H1 (cell line): Measurements from ENCODE around the gene PCCA. TPM values are rescaled to one million over a fixed set of nuclear protein-coding genes. Genes with fewer than 3 reads are reported as not detected.

Source experiments
- CTCF ChIA-PET: fragments of 300-600 bp; sonication (Branson Sonifier 250); formaldehyde crosslinking; loops from one replicate; lab custom pipeline; 2021; ENCODE audit not compliant: partially characterized antibody; lab: Charles Lee
- POLR2A ChIA-PET: fragments of 300-600 bp; sonication (Branson Sonifier 250); formaldehyde crosslinking; loops from one replicate; lab custom pipeline; 2021; ENCODE audit warnings: inconsistent platforms; ENCODE audit not compliant: partially characterized antibody; lab: Charles Lee
- DNase-seq, 2 experiments: peaks; one replicate each; pipeline versions ENCODE4 v3.0.0 to v3.0.0-alpha.2; 2010 to 2022; ENCODE audit warnings: low spot score in 2 of 2, low read depth in 1 of 2, mixed read lengths in 1 of 2
- FAIRE-seq: peaks from 2 replicates; lab custom pipeline; 2011; peaks lifted over from hg19 to GRCh38; lab: Jason Lieb, UNC
- H2AFZ ChIP-seq: 2 replicates; pipeline ENCODE4 v1.8.1; 2012; ENCODE audit warnings: low read length, inconsistent platforms
- H2AK5ac ChIP-seq: 2 replicates; pipeline ENCODE4 v1.6.1; 2013; ENCODE audit warnings: low read depth, low read length
- H2BK120ac ChIP-seq: replicated peaks from 2 replicates; pipeline ENCODE3; 2013; ENCODE audit warnings: low read depth, low read length, inconsistent platforms
- H2BK12ac ChIP-seq: 2 replicates; pipeline ENCODE4 v1.6.1; 2013; ENCODE audit warnings: low read depth, low read length
- H2BK15ac ChIP-seq: 2 replicates; pipeline ENCODE4 v1.6.1; 2013; ENCODE audit warnings: low read length
- H2BK20ac ChIP-seq: 2 replicates; pipeline ENCODE4 v1.6.1; 2013; ENCODE audit warnings: low read length
- H2BK5ac ChIP-seq: 2 replicates; pipeline ENCODE4 v1.6.1; 2013; ENCODE audit warnings: low read depth, low read length
- H3K14ac ChIP-seq: 2 replicates; pipeline ENCODE4 v1.6.1; 2013; ENCODE audit warnings: inconsistent platforms; ENCODE audit not compliant: insufficient read length
- H3K18ac ChIP-seq: 2 replicates; pipeline ENCODE4 v1.6.1; 2013; ENCODE audit warnings: low read length; ENCODE audit errors: extremely low read depth
- H3K23ac ChIP-seq: 2 replicates; pipeline ENCODE4 v1.6.1; 2013; ENCODE audit warnings: inconsistent platforms; ENCODE audit not compliant: insufficient read length
- H3K23me2 ChIP-seq: 2 replicates; pipeline ENCODE4 v1.6.1; 2013; ENCODE audit warnings: low read depth, low read length
- H3K27ac ChIP-seq: 2 replicates; pipeline ENCODE4 v1.6.1; 2011; ENCODE audit warnings: low read depth, low read length, inconsistent platforms
- H3K27me3 ChIP-seq, 4 experiments: replicated peaks in 1 of 4; 1 replicate in 1 of 4; 2 replicates in 3 of 4; pipeline versions ENCODE4 v1.6.1 to v1.8.1; 2011 to 2013; ENCODE audit warnings: low read length in 3 of 4, mild to moderate bottlenecking in 3 of 4, inconsistent platforms in 2 of 4, mixed read lengths in 2 of 4, moderate library complexity in 1 of 4; ENCODE audit not compliant: control insufficient read depth in 3 of 4, insufficient read depth in 3 of 4; ENCODE audit errors: extremely low read depth in 1 of 4
- H3K36me3 ChIP-seq, 4 experiments: 2 replicates each; pipeline versions ENCODE4 v1.6.1 to v1.8.1; 2011 to 2013; ENCODE audit warnings: mild to moderate bottlenecking in 4 of 4, low read length in 3 of 4, moderate library complexity in 2 of 4, control low read depth in 1 of 4, inconsistent platforms in 1 of 4; ENCODE audit not compliant: insufficient read depth in 4 of 4, control insufficient read depth in 2 of 4
- H3K4ac ChIP-seq: replicated peaks from 2 replicates; pipeline ENCODE3; 2013; ENCODE audit warnings: low read length, low read depth, mixed read lengths, inconsistent platforms; ENCODE audit not compliant: insufficient read length
- H3K4me1 ChIP-seq, 4 experiments: replicated peaks in 1 of 4; 1 replicate in 1 of 4; 2 replicates in 3 of 4; pipeline versions ENCODE4 v1.6.1 to v1.8.1; 2011 to 2013; ENCODE audit warnings: low read length in 3 of 4, inconsistent platforms in 2 of 4, mixed read lengths in 1 of 4; ENCODE audit not compliant: insufficient read depth in 4 of 4, control insufficient read depth in 3 of 4
- H3K4me2 ChIP-seq, 2 experiments: 2 replicates each; pipeline versions ENCODE4 v1.6.1 to v1.8.1; 2011 to 2013; ENCODE audit warnings: low read depth in 2 of 2, low read length in 2 of 2, control low read depth in 1 of 2, inconsistent platforms in 1 of 2, mild to moderate bottlenecking in 1 of 2; ENCODE audit not compliant: insufficient read depth in 1 of 2
- H3K4me3 ChIP-seq, 4 experiments: fragments of 200-600, 300-600 bp in 1 of 4; sonication (generic), shearing (Covaris generic), sonication (Bioruptor Twin) in 1 of 4; 2 replicates each; pipeline versions ENCODE4 v1.5.1 to v1.8.1; 2011 to 2016; ENCODE audit warnings: low read length in 4 of 4, low read depth in 3 of 4, control low read depth in 2 of 4, inconsistent platforms in 2 of 4, mild to moderate bottlenecking in 2 of 4, mixed read lengths in 1 of 4, moderate library complexity in 1 of 4; ENCODE audit not compliant: insufficient read depth in 2 of 4; ENCODE audit errors: extremely low read depth in 1 of 4
- H3K56ac ChIP-seq: replicated peaks from 2 replicates; pipeline ENCODE3; 2013; ENCODE audit warnings: low read depth, mild to moderate bottlenecking, mixed read lengths, low read length, inconsistent platforms; ENCODE audit not compliant: insufficient read length
- H3K79me1 ChIP-seq: 2 replicates; pipeline ENCODE4 v1.6.1; 2013; ENCODE audit warnings: low read depth, low read length, control low read depth
- H3K79me2 ChIP-seq, 2 experiments: 2 replicates each; pipeline versions ENCODE4 v1.6.1 to v1.8.1; 2012 to 2013; ENCODE audit warnings: low read length in 2 of 2, mild to moderate bottlenecking in 2 of 2, inconsistent platforms in 1 of 2; ENCODE audit not compliant: insufficient read depth in 2 of 2, control insufficient read depth in 1 of 2
- H3K9ac ChIP-seq, 4 experiments: replicated peaks in 1 of 4; 1 replicate in 1 of 4; 2 replicates in 3 of 4; pipeline versions ENCODE4 v1.6.1 to v1.8.1; 2011 to 2013; ENCODE audit warnings: low read depth in 3 of 4, low read length in 3 of 4, control low read depth in 2 of 4, mild to moderate bottlenecking in 2 of 4, moderate library complexity in 2 of 4, inconsistent platforms in 1 of 4; ENCODE audit errors: extremely low read depth in 1 of 4
- H3K9me3 ChIP-seq, 2 experiments: 2 replicates each; pipeline versions ENCODE4 v1.6.1 to v1.8.1; 2012 to 2013; ENCODE audit warnings: mild to moderate bottlenecking in 2 of 2, moderate library complexity in 2 of 2, control low read depth in 1 of 2, inconsistent platforms in 1 of 2, low read depth in 1 of 2, low read length in 1 of 2, mixed read lengths in 1 of 2; ENCODE audit not compliant: insufficient read depth in 2 of 2
- H4K20me1 ChIP-seq, 2 experiments: replicated peaks in 1 of 2; 2 replicates each; pipeline versions ENCODE3 to v1.8.1; 2011 to 2013; ENCODE audit warnings: inconsistent platforms in 2 of 2, low read length in 2 of 2, mild to moderate bottlenecking in 1 of 2; ENCODE audit not compliant: insufficient read depth in 2 of 2, control insufficient read depth in 1 of 2
- H4K5ac ChIP-seq: 2 replicates; pipeline ENCODE4 v1.6.1; 2013; ENCODE audit warnings: low read length, low read depth, mixed read lengths, inconsistent platforms; ENCODE audit not compliant: insufficient read length
- H4K8ac ChIP-seq: 2 replicates; pipeline ENCODE4 v1.8.0; 2013; ENCODE audit warnings: mild to moderate bottlenecking, moderate library complexity, low read length, inconsistent platforms; ENCODE audit not compliant: insufficient read depth; ENCODE audit errors: extremely low read depth
- H4K91ac ChIP-seq: replicated peaks from 2 replicates; pipeline ENCODE3; 2013; ENCODE audit warnings: low read length, mixed read lengths, inconsistent platforms; ENCODE audit not compliant: insufficient read length
- ASH2L ChIP-seq: fragments of 200-600, 300-600 bp; sonication (generic); IDR thresholded peaks from one replicate; pipeline ENCODE4 v1.7.1; 2017; ENCODE audit warnings: low read length
- CHD2 ChIP-seq: IDR thresholded peaks from 2 replicates; pipeline ENCODE4 v1.6.1; 2012; ENCODE audit warnings: low read length, improper control_type of control experiment
- JUND ChIP-seq: IDR thresholded peaks from 2 replicates; pipeline ENCODE4 v1.6.1; 2011; ENCODE audit warnings: mild to moderate bottlenecking, improper control_type of control experiment, low read length
- MAFK ChIP-seq: IDR thresholded peaks from 2 replicates; pipeline ENCODE4 v1.6.1; 2012; ENCODE audit warnings: low read depth, mild to moderate bottlenecking, improper control_type of control experiment, low read length
- RBBP5 ChIP-seq: IDR thresholded peaks from 2 replicates; pipeline ENCODE4 v1.7.1; 2012; ENCODE audit warnings: low read depth, mild to moderate bottlenecking, inconsistent platforms, low read length, moderate library complexity, borderline replicate concordance
- TCF12 ChIP-seq: IDR thresholded peaks from 2 replicates; pipeline ENCODE4 v1.6.1; 2011; ENCODE audit warnings: low read depth, mild to moderate bottlenecking, low read length
- WGBS, 2 experiments: shearing (Covaris generic) in 1 of 2; methylation state at CpG; one replicate each; pipeline versions ENCODE4 v1.1.6 to v1.1.7; 2013 to 2015; ENCODE audit warnings: low lambda C conversion rate in 2 of 2, mixed read lengths in 2 of 2, inconsistent platforms in 1 of 2, low coverage in 1 of 2, missing lambda C conversion rate in 1 of 2; ENCODE audit not compliant: insufficient replicate concordance in 2 of 2, insufficient coverage in 1 of 2, insufficient read length in 1 of 2; ENCODE audit errors: extremely low coverage in 1 of 2, missing lambda C conversion rate in 1 of 2; 5-methylcytosine and 5-hydroxymethylcytosine counted together
- polyA plus RNA-seq, 7 experiments: library from polyadenylated mRNA; depleted of rRNA in 3 of 7; stranded (reverse) in 5 of 7; unstranded in 2 of 7; fragments of >200 nt in 5 of 7; fragments of 200-250 nt in 2 of 7; gene quantifications; 1 replicate in 5 of 7; 2 replicates in 1 of 7; 4 replicates in 1 of 7; pipeline versions ENCODE4 v1.2.1 to v1.2.3, GENCODE V29; 2011 to 2013; ENCODE audit warnings: missing spikeins in 2 of 7, mixed read lengths in 2 of 7
- total RNA-seq: library from RNA; stranded (reverse); fragmentation: NEBNext Ultra II Directional; extraction: Animal tissue kit (Norgen Biotek cat#: 25700); gene quantifications from 2 replicates; pipeline ENCODE4 v1.2.1, GENCODE V29; 2021

The PCCA gene
- total and polyA plus RNA-seq, 2 of the 8 experiments (the other 6 are each of a cell fraction or from before 2014, with no cell fraction given), result 18.4 to 49.8 TPM

GRCh38 chr13:100130092-100130491 is 41.2 kb downstream of the PCCA start:
- Histone ChIP-seq H2AFZ (no peak overlapping the region), H3K27me3 (no peaks in the 10 kb centered on the region), H3K9ac (no peak overlapping the region), H3K4me2 (peak overlapping the region in 1 of 2 experiments; percentile 46; a peak in 2 of 4 replicates), H3K14ac (no peak overlapping the region), H2BK12ac (peak overlapping the region; percentile 23; the same call in 1 of the 2 replicates), H3K18ac (no peak overlapping the region), H4K20me1 (peaks cover 0 to 2% of the 10 kb centered on the region in 2 experiments), H3K79me2 (peaks cover 0 to 22% of the 10 kb centered on the region in 2 experiments; a peak in 2 of 4 replicates), H3K36me3 (no peaks in the 10 kb centered on the region), H2BK120ac (no peak overlapping the region), H3K4me1 (peaks cover 2 to 5% (median 3%) of the 10 kb centered on the region in 4 experiments; a peak in 2 of 7 replicates), H3K9me3 (no peaks in the 10 kb centered on the region), H3K4me3 (no peak overlapping the region), H3K56ac (no peak overlapping the region), H3K23me2 (no peaks in the 10 kb centered on the region), H2BK5ac (no peak overlapping the region), H4K91ac (peak overlapping the region; percentile 47), H2AK5ac (no peak overlapping the region), H3K79me1 (no peaks in the 10 kb centered on the region; the same call in 1 of the 2 replicates), H3K4ac (no peak overlapping the region), H4K5ac (no peak overlapping the region), H4K8ac (no peak overlapping the region), H3K27ac (no peak overlapping the region), H2BK20ac (no peak overlapping the region), H3K23ac (no peak overlapping the region), H2BK15ac (no peak overlapping the region)
- no peak for DNase-seq
- ChIA-PET POLR2A (interaction anchor here (0.6 kb wide), 1 partner anchor 500 kb away, joined by 3 read pairs; no protein-coding TSS in a partner anchor), CTCF (interaction anchor here (0.6 kb wide), 1 partner anchor 39 kb away, joined by 4 read pairs; no protein-coding TSS in a partner anchor)
- no peak for FAIRE-seq
- WGBS, 2 experiments, result 88% methylated on average over 1 of the region's 1 CpG; no CpG with 5 or more reads in 1 of the 2 experiments
- no peak for TF ChIP-seq ASH2L
- TF ChIP-seq CHD2, result no peak
- TF ChIP-seq RBBP5, result no peak
- TF ChIP-seq JUND, result no peak
- no peak for TF ChIP-seq MAFK
- TF ChIP-seq TCF12, result no peak
